ENCODE measurements around the gene REST. TPM values are rescaled to one million over a fixed set of nuclear protein-coding genes. Genes with fewer than 3 reads are reported as not detected.

Gene REST
- total RNA-seq, 8 experiments from 2014 or later: 7.1 to 45.6 (median 19.0) TPM

- in situ Hi-C loops (cut with MboI; ENCODE audit: low pct_unique_long_range_greater_than_20kb in 2 of 9, low sequenced_read_pairs in 9 of 9, unreplicated experiment in 9 of 9): loop anchor here in 1 of 9 experiments (25.0 kb wide), 1 partner anchor 526 kb away; no protein-coding TSS in a partner anchor
- 48 to 100% (median 85%) methylated on average over 2 to 4 of the region's 4 CpGs; no CpG with 5 or more reads in 2 of the 10 experiments for WGBS, 10 experiments
- peak in 2 of 8 experiments; percentile 67 to 85 for ATAC-seq (replicated peaks in 6 of 8)
- H3K4me1 ChIP-seq (replicated peaks in 1 of 2): no peaks in the 10 kb centered on the region
- no peak overlapping the region for H3K4me3 ChIP-seq
- H3K27ac ChIP-seq: no peak overlapping the region
Measured at GRCh38 chr4:57013543-57014120, 105.9 kb downstream of the REST start.

Other genes with a start within 250 kb of the REST start
- 100 to 1,000 TPM in 1 of 8 experiments, 1 to 10 TPM in 3, under 1 TPM in 3, not detected in 1; 0.24 to 127 (median 1.8) TPM for gene HOPX, start 226.6 kb upstream of the REST start, total RNA-seq
- 1 to 10 TPM in 1 of 8 experiments, under 1 TPM in 1, not detected in 6; 0.81 to 3.4 TPM for gene SPINK2, start 86.2 kb upstream of the REST start, total RNA-seq
- 10 to 100 TPM; 13.4 to 22.5 (median 16.6) TPM for gene NOA1, start 69.7 kb downstream of the REST start, total RNA-seq
- 100 to 1,000 TPM in 7 of 8 experiments, 10 to 100 TPM in 1; 88.1 to 129 (median 108) TPM for gene POLR2B, start 71.0 kb downstream of the REST start, total RNA-seq
- gene IGFBP7, start 202.5 kb downstream of the REST start, total RNA-seq: 100 to 1,000 TPM in 3 of 8 experiments, 10 to 100 TPM in 1, 1 to 10 TPM in 1, under 1 TPM in 3; 0.58 to 255 (median 49.7) TPM

Data from motor neuron (in vitro differentiated cells).